ENCODE results near the gene GAST. TPM values are rescaled to one million over a fixed set of nuclear protein-coding genes. Genes with fewer than 3 reads are reported as not detected.

GAST gene
- total RNA-seq, 4 donors from 2014 or later, result not detected

DNA sequence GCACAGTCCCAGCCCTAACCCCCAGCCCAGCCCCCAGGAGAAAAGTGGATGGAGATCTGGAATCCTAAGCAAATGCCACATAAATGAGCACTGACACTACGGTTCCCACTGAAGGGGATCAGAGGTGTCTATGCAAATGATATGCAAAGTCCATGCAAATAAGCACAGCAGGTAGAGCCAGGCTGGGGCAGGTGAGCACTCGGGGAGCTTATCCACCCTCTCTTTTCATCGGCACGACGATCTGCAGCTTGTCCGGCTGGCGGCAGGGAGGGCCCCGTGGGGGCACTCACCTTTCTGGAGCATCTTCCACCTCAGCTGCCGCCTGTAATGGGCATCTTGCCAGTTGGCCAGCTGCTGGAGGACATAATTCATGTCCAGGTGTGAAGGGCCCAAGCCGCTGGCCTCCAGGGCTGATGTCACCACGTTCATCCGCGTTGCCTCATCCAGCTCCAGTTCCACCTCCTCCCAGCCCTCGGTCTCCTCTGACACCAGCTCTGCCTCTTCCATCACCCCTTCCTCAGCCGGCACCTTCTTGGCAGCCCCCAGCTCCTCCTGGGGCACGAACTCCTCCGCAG lies 12.4 kb downstream of the GAST start:
- no peak for DNase-seq
- Histone ChIP-seq H3K36me3 (no peaks in the 10 kb centered on the region), H3K4me3 (no peak overlapping the region), H3K27ac (no peak overlapping the region), H3K27me3 (no peaks in the 10 kb centered on the region), H3K4me1 (no peaks in the 10 kb centered on the region), H3K9me3 (no peaks in the 10 kb centered on the region)
- intact Hi-C loops (cut with DNase I; ENCODE audit: low total_unique reads) (no loop called here), in situ Hi-C loops (cut with MboI; ENCODE audit: low pct_ligation_motif_present in 1 of 4, low pct_unique_long_range_greater_than_20kb in 1 of 4, low sequenced_read_pairs in 3 of 4) (loop anchor here in 1 of 4 donors (25.0 kb wide), 1 partner anchor 363 kb away; the partner anchor contains the start of gene ZNF385C)
- WGBS, 2 donors (ENCODE audit: low coverage in 1 of 2), result 72 to 81% methylated on average over 5 to 16 of the region's 17 CpGs
- no peak for TF ChIP-seq POLR2A (IDR thresholded peaks at IDR 0.05)

DNA sequence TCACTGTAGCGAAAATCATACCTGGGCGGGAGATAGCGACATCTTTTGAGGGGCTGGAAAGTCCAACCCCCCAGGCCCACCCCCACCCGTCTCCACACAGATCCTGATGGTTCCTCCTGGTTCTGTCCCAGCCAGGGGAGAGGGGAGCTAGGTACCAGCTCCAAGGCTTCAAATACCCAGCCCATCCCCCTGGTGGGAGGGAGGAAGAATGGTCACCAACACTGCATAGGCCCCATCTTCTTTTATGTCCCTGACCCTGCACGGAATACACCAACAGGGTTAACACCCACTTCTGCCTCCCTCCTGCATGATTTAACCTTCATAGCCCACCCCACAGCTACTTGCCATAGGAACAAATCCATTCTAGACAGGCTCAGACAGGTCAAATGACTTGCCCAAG lies 13.0 kb downstream of the GAST start:
- no peaks in the 10 kb centered on the region for H3K9me3 ChIP-seq
- no peaks in the 10 kb centered on the region for H3K36me3 ChIP-seq
- TF ChIP-seq, protein P1, sequence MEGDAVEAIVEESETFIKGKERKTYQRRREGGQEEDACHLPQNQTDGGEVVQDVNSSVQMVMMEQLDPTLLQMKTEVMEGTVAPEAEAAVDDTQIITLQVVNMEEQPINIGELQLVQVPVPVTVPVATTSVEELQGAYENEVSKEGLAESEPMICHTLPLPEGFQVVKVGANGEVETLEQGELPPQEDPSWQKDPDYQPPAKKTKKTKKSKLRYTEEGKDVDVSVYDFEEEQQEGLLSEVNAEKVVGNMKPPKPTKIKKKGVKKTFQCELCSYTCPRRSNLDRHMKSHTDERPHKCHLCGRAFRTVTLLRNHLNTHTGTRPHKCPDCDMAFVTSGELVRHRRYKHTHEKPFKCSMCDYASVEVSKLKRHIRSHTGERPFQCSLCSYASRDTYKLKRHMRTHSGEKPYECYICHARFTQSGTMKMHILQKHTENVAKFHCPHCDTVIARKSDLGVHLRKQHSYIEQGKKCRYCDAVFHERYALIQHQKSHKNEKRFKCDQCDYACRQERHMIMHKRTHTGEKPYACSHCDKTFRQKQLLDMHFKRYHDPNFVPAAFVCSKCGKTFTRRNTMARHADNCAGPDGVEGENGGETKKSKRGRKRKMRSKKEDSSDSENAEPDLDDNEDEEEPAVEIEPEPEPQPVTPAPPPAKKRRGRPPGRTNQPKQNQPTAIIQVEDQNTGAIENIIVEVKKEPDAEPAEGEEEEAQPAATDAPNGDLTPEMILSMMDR (IDR thresholded peaks at IDR 0.05), result no peak
- no peak for TF ChIP-seq POLR2AphosphoS5 (IDR thresholded peaks at IDR 0.05)
- no peak for TF ChIP-seq EP300 (IDR thresholded peaks at IDR 0.05; ENCODE audit: low read depth)
- TF ChIP-seq POLR2A (IDR thresholded peaks at IDR 0.05), result no peak
- no peak for DNase-seq
- H3K27me3 ChIP-seq, result peaks cover 2% of the 10 kb centered on the region
- WGBS, 2 donors (ENCODE audit: low coverage in 1 of 2), result 71 to 89% methylated on average over 1 to 5 of the region's 5 CpGs
- in situ Hi-C loops (cut with MboI; ENCODE audit: low pct_ligation_motif_present in 1 of 4, low pct_unique_long_range_greater_than_20kb in 1 of 4, low sequenced_read_pairs in 3 of 4) (loop anchor here in 1 of 4 donors (25.0 kb wide), 1 partner anchor 362 kb away; the partner anchor contains the start of gene ZNF385C), intact Hi-C loops (cut with DNase I; ENCODE audit: low total_unique reads) (no loop called here)
- no peaks in the 10 kb centered on the region for H3K4me1 ChIP-seq
- no peak overlapping the region for H3K4me3 ChIP-seq
- no peak overlapping the region for H3K27ac ChIP-seq

DNA sequence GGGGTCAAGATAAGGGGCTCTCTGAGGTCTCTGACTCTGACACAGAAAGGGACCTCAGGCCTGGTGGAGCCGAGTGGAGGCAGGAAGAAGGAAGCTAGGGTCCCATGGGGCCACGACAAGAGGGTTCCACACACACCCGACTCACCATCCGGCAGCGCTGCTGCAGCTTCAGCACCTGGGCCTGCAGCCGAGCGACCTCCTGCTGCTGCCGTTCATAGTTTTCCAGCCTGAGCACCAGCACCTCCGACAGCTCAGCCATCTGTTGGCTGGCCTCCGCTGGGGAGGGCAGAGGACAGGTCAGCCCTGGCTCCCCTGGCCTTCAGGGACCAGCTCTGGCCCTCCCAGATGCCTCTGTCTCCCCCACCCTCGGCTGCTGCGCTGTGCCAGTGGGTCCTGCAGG lies 15.9 kb downstream of the GAST start:
- DNase-seq, result no peak
- Histone ChIP-seq H3K27ac (no peak overlapping the region), H3K9me3 (no peaks in the 10 kb centered on the region), H3K27me3 (peaks cover 30% of the 10 kb centered on the region), H3K36me3 (no peaks in the 10 kb centered on the region), H3K4me3 (no peak overlapping the region), H3K4me1 (no peaks in the 10 kb centered on the region)
- intact Hi-C loops (cut with DNase I; ENCODE audit: low total_unique reads), result no loop called here
- TF ChIP-seq EP300 (IDR thresholded peaks at IDR 0.05; ENCODE audit: low read depth), result no peak
- TF ChIP-seq, protein P1 (IDR thresholded peaks at IDR 0.05), result no peak
- WGBS, 2 donors (ENCODE audit: low coverage in 1 of 2), result 90% methylated on average over 12 of the region's 12 CpGs; no CpG with 5 or more reads in 1 of the 2 donors
- in situ Hi-C loops (cut with MboI; ENCODE audit: low pct_ligation_motif_present in 1 of 4, low pct_unique_long_range_greater_than_20kb in 1 of 4, low sequenced_read_pairs in 3 of 4), result loop anchor here in 1 of 4 donors (25.0 kb wide), 1 partner anchor 359 kb away; the partner anchor contains the start of gene ZNF385C

DNA sequence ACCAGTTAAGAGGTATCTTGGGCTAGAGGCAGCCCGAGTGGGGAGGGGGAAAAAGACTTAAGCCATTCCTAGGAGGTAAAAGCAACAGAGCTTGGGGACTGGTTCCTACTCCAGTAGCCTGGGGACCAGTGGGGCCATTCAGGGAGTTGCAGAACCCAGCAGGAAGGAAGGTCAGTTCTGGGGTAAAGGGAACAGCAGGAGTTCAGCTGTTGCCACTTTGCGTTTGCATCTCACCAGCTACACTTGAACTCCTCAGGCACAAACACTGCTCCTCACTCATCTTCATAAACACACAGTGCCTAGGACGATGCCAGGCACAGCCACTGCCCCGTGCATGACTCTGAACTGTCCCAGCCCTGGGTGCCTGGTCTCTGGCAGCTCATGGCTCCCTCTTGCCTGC lies 18.3 kb downstream of the GAST start:
- Histone ChIP-seq H3K36me3 (no peaks in the 10 kb centered on the region), H3K27ac (no peak overlapping the region), H3K4me1 (peaks cover 10 to 22% (median 16%) of the 10 kb centered on the region in 4 donors), H3K9me3 (no peaks in the 10 kb centered on the region), H3K4me3 (no peak overlapping the region), H3K27me3 (peaks cover 54% of the 10 kb centered on the region)
- 33 to 39% methylated on average over 1 to 4 of the region's 4 CpGs for WGBS, 2 donors (ENCODE audit: low coverage in 1 of 2)
- no peak for DNase-seq
- intact Hi-C loops (cut with DNase I; ENCODE audit: low total_unique reads), result loop anchor here (10.0 kb wide), 1 partner anchor 154 kb away; no protein-coding TSS in a partner anchor
- in situ Hi-C loops (cut with MboI; ENCODE audit: low pct_ligation_motif_present in 1 of 4, low pct_unique_long_range_greater_than_20kb in 1 of 4, low sequenced_read_pairs in 3 of 4), result loop anchor here in 3 of 4 donors (10.0 to 25.0 kb wide), 3 partner anchors 74 to 357 kb away; partner anchors contain the start of gene ZNF385C (in 1 of the 3)
- TF ChIP-seq POLR2AphosphoS5 (IDR thresholded peaks at IDR 0.05) (no peak), EP300 (IDR thresholded peaks at IDR 0.05; ENCODE audit: low read depth) (no peak), POLR2A (IDR thresholded peaks at IDR 0.05) (no peak)
- TF ChIP-seq, protein P1 (IDR thresholded peaks at IDR 0.05), result no peak

All from transverse colon (tissue), 4 donors.